A549 treated with GW870086 at 1 μM for 4 hours (cell line): ENCODE data around the gene RPL26. TPM values are rescaled to one million over a fixed set of nuclear protein-coding genes. Genes with fewer than 3 reads are reported as not detected.

Experiments
- total RNA-seq: library from RNA; stranded (reverse); fragments of 200-300 nt; extraction: Qiagen RNA extraction; gene quantifications from 5 replicates; pipeline ENCODE4 v1.2.3, GENCODE V29; 2022; ENCODE audit warnings: low read depth

The RPL26 gene
- 3,549 to 4,766 TPM (median 3,710 TPM) in 5 replicates for total RNA-seq

DNA sequence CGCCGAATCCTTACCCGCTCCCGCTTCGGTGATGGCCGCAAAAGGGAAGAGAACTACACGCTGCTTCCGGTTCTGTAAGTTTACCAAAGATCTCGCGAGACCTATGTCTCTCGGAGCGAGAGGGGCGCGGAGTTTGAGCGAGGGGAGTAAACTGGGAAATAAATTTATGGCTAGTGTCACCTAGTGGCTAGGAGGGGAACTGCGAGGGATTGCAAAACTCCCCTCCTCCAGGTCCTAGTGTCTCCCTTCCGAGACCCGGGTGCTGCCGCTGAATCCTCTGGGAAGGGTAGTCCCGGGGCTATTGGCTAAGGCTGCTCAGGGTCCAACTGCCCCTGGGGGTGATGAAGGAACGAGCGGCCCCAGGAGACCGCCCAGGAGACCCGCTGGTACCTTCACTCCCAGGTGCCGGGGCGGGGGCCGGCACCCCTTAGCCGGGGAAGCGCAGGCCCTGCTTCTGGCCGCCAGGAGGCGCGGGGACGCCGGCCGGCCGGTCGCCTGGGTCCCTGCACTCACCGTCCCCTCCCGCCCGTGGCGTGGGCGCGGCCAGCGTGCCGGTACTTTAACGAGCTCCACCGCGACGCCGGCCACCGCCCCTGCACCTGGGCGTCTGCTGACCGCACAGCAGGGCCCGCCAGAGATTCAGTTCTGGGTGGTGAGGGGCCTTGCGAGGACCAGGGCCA, at the start of gene RPL26:
TSS of gene RPL26 (minus strand) at position 51 of the 680 bp plus-strand sequence. CDS start 883 bp downstream, outside the sequence.

DNA sequence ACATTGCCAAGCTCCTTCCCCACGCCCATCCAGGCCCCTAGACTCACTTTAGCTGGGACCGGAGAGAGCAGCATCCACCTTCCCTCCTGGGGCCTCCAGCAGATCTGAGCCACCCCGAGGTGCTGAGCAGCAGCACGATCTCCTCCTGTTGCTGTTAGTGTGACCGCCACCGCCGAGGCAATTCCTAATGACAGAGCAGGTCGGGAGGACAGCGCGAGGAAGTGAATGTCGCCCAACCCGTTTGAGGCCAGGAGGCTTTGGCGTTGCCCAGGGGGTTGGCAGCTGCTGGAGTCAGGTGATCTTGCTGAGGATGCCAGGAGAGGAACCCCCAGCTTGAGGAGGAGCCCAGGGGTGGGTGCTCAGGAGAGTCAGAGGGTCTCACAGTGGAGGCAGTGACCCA, 14.6 kb upstream of the RPL26 start, which contains the start of gene RNF222:
TSS of gene RNF222 (minus strand) at position 192 of the 400 bp plus-strand sequence. CDS start 4,366 bp downstream, outside the sequence.

DNA sequence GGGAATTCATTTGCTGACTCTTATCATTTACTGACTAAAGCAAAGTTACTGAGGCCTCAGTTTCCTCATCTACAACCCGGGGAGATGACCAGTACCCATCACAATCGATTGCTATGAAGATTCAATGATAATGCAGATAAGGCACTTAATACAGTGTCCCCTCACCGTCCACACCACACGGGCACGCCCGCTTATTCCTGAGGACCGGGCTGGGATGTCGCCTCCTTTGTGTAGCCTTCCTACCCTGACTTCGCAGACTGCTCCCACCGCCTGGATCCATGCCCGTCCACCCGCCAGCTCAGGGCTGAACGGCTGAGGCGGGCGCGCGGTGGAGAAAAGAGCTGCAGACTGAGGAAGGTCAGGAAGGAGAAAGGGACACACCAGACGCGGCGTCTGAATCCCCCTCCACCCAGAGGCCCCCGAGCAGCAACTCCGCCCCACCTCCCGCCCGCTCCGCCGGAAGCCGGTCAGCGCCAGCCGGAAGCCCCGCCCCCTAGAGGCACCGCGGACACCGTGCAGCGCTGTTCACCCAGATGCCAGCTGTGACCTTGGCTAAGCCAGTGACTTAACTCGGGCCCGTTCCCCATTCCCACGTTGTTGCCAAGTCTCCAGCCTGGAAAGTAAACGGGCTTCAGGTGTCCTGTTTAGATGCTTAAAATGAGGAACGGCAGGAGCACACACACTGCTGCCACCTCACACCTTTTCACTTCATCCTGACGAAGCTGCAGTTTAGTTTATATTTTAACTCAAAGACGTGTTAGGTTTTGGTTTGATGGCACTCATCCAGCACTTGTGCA, 6.5 kb downstream of the RPL26 start, which contains the start of gene KRABD2:
TSS of gene KRABD2 (minus strand) at position 434 of the 797 bp plus-strand sequence.

DNA sequence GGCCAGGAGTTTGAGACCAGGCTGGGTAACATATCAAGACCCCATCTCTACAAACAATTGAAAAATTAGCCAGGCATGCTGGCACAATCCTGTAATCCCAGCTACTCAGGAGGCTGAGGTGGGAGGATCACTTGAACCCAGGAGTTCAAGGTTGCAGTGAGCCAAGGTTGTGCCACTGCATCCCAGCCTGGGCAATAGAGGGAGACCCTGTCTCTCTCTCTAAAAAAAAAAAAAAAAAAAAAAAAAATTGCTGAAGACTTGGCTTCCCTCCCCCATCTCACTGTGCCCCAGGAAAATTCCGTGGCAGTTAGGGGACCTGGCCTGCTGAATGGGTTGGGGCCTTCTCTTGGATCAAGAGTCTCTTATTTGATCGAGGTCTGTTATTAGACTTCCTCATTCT, 43.5 kb downstream of the RPL26 start, which contains the start of gene ODF4:
TSS of gene ODF4 (plus strand) at position 301 of the 400 bp plus-strand sequence. CDS start 212 bp downstream, outside the sequence.

Other genes with a start within 250 kb of the RPL26 start
- 22.7 to 29.3 TPM (median 25.0 TPM) in 5 replicates for gene PER1, start 230.8 kb downstream of the RPL26 start, total RNA-seq
- 21.3 to 31.2 TPM (median 26.8 TPM) in 5 replicates for gene VAMP2, start 220.2 kb downstream of the RPL26 start, total RNA-seq
- gene TMEM107, start 206.8 kb downstream of the RPL26 start, total RNA-seq: 17.5 to 22.1 TPM (median 20.1 TPM) in 5 replicates
- gene BORCS6, start 193.0 kb downstream of the RPL26 start, total RNA-seq: 5.6 to 8.8 TPM (median 7.6 TPM) in 5 replicates
- gene AURKB, start 172.6 kb downstream of the RPL26 start, total RNA-seq: 139 to 152 TPM (median 146 TPM) in 5 replicates
- gene CTC1, start 135.1 kb downstream of the RPL26 start, total RNA-seq: 11.5 to 18.6 TPM (median 15.1 TPM) in 5 replicates
- gene PFAS, start 133.9 kb downstream of the RPL26 start, total RNA-seq: 41.2 to 50.2 TPM (median 48.6 TPM) in 5 replicates
- 39.8 to 50.9 TPM (median 44.1 TPM) in 5 replicates for gene RANGRF, start 94.5 kb downstream of the RPL26 start, total RNA-seq
- gene SLC25A35, start 87.8 kb downstream of the RPL26 start, total RNA-seq: 4.8 to 7.2 TPM (median 6.7 TPM) in 5 replicates
- gene ARHGEF15, start 73.0 kb downstream of the RPL26 start, total RNA-seq: not detected in 5 replicates
- gene ODF4, start 43.4 kb downstream of the RPL26 start, total RNA-seq: not detected in 5 replicates
- not detected in 5 replicates for gene RNF222, start 14.6 kb upstream of the RPL26 start, total RNA-seq
- 54.6 to 66.7 TPM (median 65.1 TPM) in 5 replicates for gene NDEL1, start 52.7 kb upstream of the RPL26 start, total RNA-seq
- 16.9 to 24.2 TPM (median 20.1 TPM) in 5 replicates for gene MYH10, start 247.5 kb upstream of the RPL26 start, total RNA-seq